ENCODE measurements around the gene TOR1A. TPM values are rescaled to one million over a fixed set of nuclear protein-coding genes. Genes with fewer than 3 reads are reported as not detected.

Gene TOR1A
- polyA plus RNA-seq, 1 experiment: 78.8 TPM

- Histone ChIP-seq H3K36me3 (ENCODE audit: control insufficient read depth, insufficient read depth, low read length) (peaks cover 29% of the 10 kb centered on the region), H3K27me3 (ENCODE audit: control insufficient read depth, insufficient read depth, low read length) (no peaks in the 10 kb centered on the region), H3K4me3 (ENCODE audit: low read depth, low read length) (no peak overlapping the region)
- ChIA-PET CTCF (no interaction called here), POLR2A (no interaction called here)
- no peak for DNase-seq (ENCODE audit: low read depth)
- TF ChIP-seq CTCF (IDR thresholded peaks at IDR 0.05; ENCODE audit: insufficient read depth, low read depth, low read length): no peak
Measured at GRCh38 chr9:129815278-129815677, 8.7 kb downstream of the TOR1A start.

GRCh38 chr9:129814432-129815223 is 9.3 kb downstream of the TOR1A start:
- Histone ChIP-seq H3K27me3 (ENCODE audit: control insufficient read depth, insufficient read depth, low read length) (no peaks in the 10 kb centered on the region), H3K36me3 (ENCODE audit: control insufficient read depth, insufficient read depth, low read length) (peaks cover 28% of the 10 kb centered on the region), H3K4me3 (ENCODE audit: low read depth, low read length) (no peak overlapping the region)
- TF ChIP-seq CTCF (IDR thresholded peaks at IDR 0.05; ENCODE audit: insufficient read depth, low read depth, low read length): no peak
- no peak for DNase-seq (ENCODE audit: low read depth)
- POLR2A ChIA-PET: no interaction called here
- CTCF ChIA-PET: no interaction called here

GRCh38 chr9:129813661-129814060 is 10.3 kb downstream of the TOR1A start:
- DNase-seq (ENCODE audit: low read depth): no peak
- TF ChIP-seq CTCF (IDR thresholded peaks at IDR 0.05; ENCODE audit: insufficient read depth, low read depth, low read length): no peak
- Histone ChIP-seq H3K4me3 (ENCODE audit: low read depth, low read length) (no peak overlapping the region), H3K36me3 (ENCODE audit: control insufficient read depth, insufficient read depth, low read length) (peaks cover 29% of the 10 kb centered on the region), H3K27me3 (ENCODE audit: control insufficient read depth, insufficient read depth, low read length) (no peaks in the 10 kb centered on the region)
- POLR2A ChIA-PET: no interaction called here
- CTCF ChIA-PET: no interaction called here

GRCh38 chr9:129812385-129812784 is 11.6 kb downstream of the TOR1A start:
- Histone ChIP-seq H3K36me3 (ENCODE audit: control insufficient read depth, insufficient read depth, low read length) (peaks cover 24% of the 10 kb centered on the region), H3K27me3 (ENCODE audit: control insufficient read depth, insufficient read depth, low read length) (no peaks in the 10 kb centered on the region), H3K4me3 (ENCODE audit: low read depth, low read length) (no peak overlapping the region)
- DNase-seq (ENCODE audit: low read depth): no peak
- TF ChIP-seq CTCF (IDR thresholded peaks at IDR 0.05; ENCODE audit: insufficient read depth, low read depth, low read length): no peak
- ChIA-PET POLR2A (no interaction called here), CTCF (no interaction called here)

GRCh38 chr9:129811967-129812363 is 12.0 kb downstream of the TOR1A start:
- H3K36me3 ChIP-seq (ENCODE audit: control insufficient read depth, insufficient read depth, low read length): peaks cover 22% of the 10 kb centered on the region
- CTCF ChIA-PET: no interaction called here
- TF ChIP-seq CTCF (IDR thresholded peaks at IDR 0.05; ENCODE audit: insufficient read depth, low read depth, low read length): no peak
- POLR2A ChIA-PET: no interaction called here
- H3K27me3 ChIP-seq (ENCODE audit: control insufficient read depth, insufficient read depth, low read length): no peaks in the 10 kb centered on the region
- no peak for DNase-seq (ENCODE audit: low read depth)
- no peak overlapping the region for H3K4me3 ChIP-seq (ENCODE audit: low read depth, low read length)

All from BJ (cell line).